Lung (tissue), 12 donors: ENCODE measurements around the gene KANK2. TPM values are rescaled to one million over a fixed set of nuclear protein-coding genes. Genes with fewer than 3 reads are reported as not detected.
A peak's percentile ranks its signal among the peaks of the same experiment; 100 is the strongest.

ENCODE experiments used
- ATAC-seq: fragments of 200-7000 bp; cut with Tn5 transposase; one replicate; pipeline ENCODE4 v1.9.1; 2020; ENCODE audit warnings: moderate number of reproducible peaks; ENCODE audit not compliant: insufficient read depth, low FRiP score
- DNase-seq, 3 donors: peaks; one replicate each; pipeline ENCODE4 v3.0.0-alpha.2; 2013 to 2017
- H3K27ac ChIP-seq, 2 donors: one replicate each; pipeline ENCODE4 v1.5.1; 2013; ENCODE audit warnings: mild to moderate bottlenecking in 2 of 2, moderate library complexity in 2 of 2, control low read depth in 1 of 2, inconsistent platforms in 1 of 2, low read depth in 1 of 2, low read length in 1 of 2
- H3K27me3 ChIP-seq, 3 donors: one replicate each; pipeline ENCODE4 v1.5.1; 2013; ENCODE audit warnings: low read length in 2 of 3; ENCODE audit not compliant: control insufficient read depth in 3 of 3, insufficient read depth in 3 of 3
- H3K36me3 ChIP-seq, 4 donors: one replicate each; pipeline ENCODE4 v1.5.1; 2013; ENCODE audit warnings: low read length in 4 of 4, mild to moderate bottlenecking in 1 of 4, moderate library complexity in 1 of 4; ENCODE audit not compliant: control insufficient read depth in 4 of 4, insufficient read depth in 4 of 4
- H3K4me1 ChIP-seq, 5 donors: one replicate each; pipeline ENCODE4 v1.5.1; 2013; ENCODE audit warnings: low read length in 5 of 5, mild to moderate bottlenecking in 2 of 5, moderate library complexity in 1 of 5; ENCODE audit not compliant: control insufficient read depth in 5 of 5, insufficient read depth in 5 of 5
- H3K4me3 ChIP-seq: one replicate; pipeline ENCODE4 v1.5.1; 2013; ENCODE audit warnings: mild to moderate bottlenecking, control low read depth, moderate library complexity
- H3K9ac ChIP-seq, 2 donors: one replicate each; pipeline ENCODE4 v1.5.1; 2013; ENCODE audit warnings: low read length in 2 of 2, control low read depth in 1 of 2; ENCODE audit not compliant: insufficient read depth in 1 of 2
- H3K9me3 ChIP-seq, 4 donors: one replicate each; pipeline ENCODE4 v1.5.1; 2013; ENCODE audit warnings: low read length in 3 of 4, mild to moderate bottlenecking in 1 of 4, moderate library complexity in 1 of 4; ENCODE audit not compliant: control insufficient read depth in 4 of 4, insufficient read depth in 3 of 4
- WGBS, 2 donors: extraction: QIAGEN DNeasy Blood & Tissue Kit; methylation state at CpG; one replicate each; pipeline ENCODE4 v1.1.7; 2013; 5-methylcytosine and 5-hydroxymethylcytosine counted together
- polyA plus RNA-seq, 2 donors: library from polyadenylated mRNA; stranded (reverse); fragments of 200-250 nt; gene quantifications; one replicate each; pipeline ENCODE4 v1.2.1, GENCODE V29; 2013
- total RNA-seq, 2 donors: library from RNA; depleted of rRNA in 1 of 2; stranded (reverse); fragments of >200 nt in 1 of 2; gene quantifications; one replicate each; pipeline ENCODE4 v1.2.1, GENCODE V29; 2014 to 2021
- TF ChIP-seq, protein P1 (sequence below): IDR thresholded peaks from 2 replicates; pipeline ENCODE4 v1.5.1; 2012; ENCODE audit warnings: mild to moderate bottlenecking; ENCODE audit errors: control extremely low read depth, extremely low read depth
- donor health status: control.
- donor health status: control.
- donor health status: Bipolar disorder and iron deficiency.
- donor health status: healthy.
- donor health status: DM: yes; HTN: yes; CAD: no.

KANK2 gene
- total and polyA plus RNA-seq, 4 donors = 90.1 to 164 (median 113) TPM

DNA sequence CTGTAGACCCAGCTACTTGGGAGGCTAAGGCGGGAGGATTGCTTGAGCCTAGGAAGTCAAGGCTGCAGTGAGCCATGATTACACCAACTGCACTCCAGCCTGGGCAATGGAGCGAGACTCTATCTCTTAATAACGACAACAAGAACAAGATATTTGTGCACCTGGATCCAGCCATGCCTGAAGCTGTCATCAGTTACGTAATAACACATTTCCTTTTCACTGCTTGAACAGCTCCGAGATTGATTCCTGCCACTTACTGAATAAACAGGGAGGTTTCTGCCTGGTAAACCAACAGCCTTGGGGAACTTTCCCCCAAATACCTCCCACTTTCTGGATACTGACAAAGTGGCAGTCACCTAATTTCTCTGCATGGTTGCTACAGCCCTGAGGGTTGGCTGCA, 5.4 kb downstream of the KANK2 start:
- Histone ChIP-seq H3K27me3 (no peaks in the 10 kb centered on the region), H3K9me3 (no peaks in the 10 kb centered on the region), H3K36me3 (peaks cover 0 to 56% (median 20%) of the 10 kb centered on the region in 4 donors), H3K9ac (no peak overlapping the region), H3K27ac (peak overlapping the region; percentile 47 to 82), H3K4me1 (peaks cover 0 to 34% (median 14%) of the 10 kb centered on the region in 5 donors), H3K4me3 (no peak overlapping the region)
- no peak for ATAC-seq
- WGBS, 2 donors = 66 to 72% methylated on average over 5 of the region's 5 CpGs
- TF ChIP-seq, protein P1, sequence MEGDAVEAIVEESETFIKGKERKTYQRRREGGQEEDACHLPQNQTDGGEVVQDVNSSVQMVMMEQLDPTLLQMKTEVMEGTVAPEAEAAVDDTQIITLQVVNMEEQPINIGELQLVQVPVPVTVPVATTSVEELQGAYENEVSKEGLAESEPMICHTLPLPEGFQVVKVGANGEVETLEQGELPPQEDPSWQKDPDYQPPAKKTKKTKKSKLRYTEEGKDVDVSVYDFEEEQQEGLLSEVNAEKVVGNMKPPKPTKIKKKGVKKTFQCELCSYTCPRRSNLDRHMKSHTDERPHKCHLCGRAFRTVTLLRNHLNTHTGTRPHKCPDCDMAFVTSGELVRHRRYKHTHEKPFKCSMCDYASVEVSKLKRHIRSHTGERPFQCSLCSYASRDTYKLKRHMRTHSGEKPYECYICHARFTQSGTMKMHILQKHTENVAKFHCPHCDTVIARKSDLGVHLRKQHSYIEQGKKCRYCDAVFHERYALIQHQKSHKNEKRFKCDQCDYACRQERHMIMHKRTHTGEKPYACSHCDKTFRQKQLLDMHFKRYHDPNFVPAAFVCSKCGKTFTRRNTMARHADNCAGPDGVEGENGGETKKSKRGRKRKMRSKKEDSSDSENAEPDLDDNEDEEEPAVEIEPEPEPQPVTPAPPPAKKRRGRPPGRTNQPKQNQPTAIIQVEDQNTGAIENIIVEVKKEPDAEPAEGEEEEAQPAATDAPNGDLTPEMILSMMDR = no peak
- DNase-seq = no peak

- 40 to 44% methylated on average over 8 of the region's 8 CpGs for WGBS, 2 donors
- peaks cover 2 to 56% (median 22%) of the 10 kb centered on the region in 4 donors for H3K36me3 ChIP-seq
Measured at GRCh38 chr19:11191273-11191755, 6.0 kb downstream of the KANK2 start.

DNA sequence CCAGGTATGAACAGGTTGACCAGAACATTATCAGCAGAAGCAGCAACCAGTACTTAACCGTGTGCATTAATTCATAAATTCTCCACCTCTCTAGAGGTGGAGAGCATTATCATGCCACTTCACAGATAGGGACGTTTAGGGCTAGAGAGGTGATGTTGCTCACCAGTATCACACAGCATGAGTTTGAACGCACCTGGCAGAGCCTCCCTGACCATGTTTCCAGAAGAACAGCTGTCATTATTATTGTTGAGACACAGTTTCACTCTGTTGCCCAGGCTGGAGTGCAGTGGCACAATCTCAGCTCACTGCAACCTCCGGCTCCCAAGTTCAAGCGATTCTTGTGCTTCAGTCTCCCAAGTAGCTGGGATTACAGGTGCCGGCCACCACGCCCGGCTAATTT, 6.8 kb downstream of the KANK2 start:
- no peak overlapping the region for H3K9ac ChIP-seq
- TF ChIP-seq, protein P1 = no peak
- H3K36me3 ChIP-seq = peaks cover 2 to 63% (median 24%) of the 10 kb centered on the region in 4 donors
- H3K9me3 ChIP-seq = no peaks in the 10 kb centered on the region
- DNase-seq = no peak
- peak overlapping the region; percentile 42 to 43 for H3K27ac ChIP-seq
- no peak for ATAC-seq
- H3K4me3 ChIP-seq = no peak overlapping the region
- peaks cover 0 to 32% (median 10%) of the 10 kb centered on the region in 5 donors for H3K4me1 ChIP-seq
- no peaks in the 10 kb centered on the region for H3K27me3 ChIP-seq
- WGBS, 2 donors = 78 to 92% methylated on average over 8 of the region's 8 CpGs

More at GRCh38 chr19:11191273-11191755, 6.0 kb downstream of the KANK2 start:
- DNase-seq (peak in 1 of 3 donors; percentile 35), ATAC-seq (peak; percentile 56)
- peaks cover 0 to 34% (median 14%) of the 10 kb centered on the region in 5 donors for H3K4me1 ChIP-seq
- no peaks in the 10 kb centered on the region for H3K9me3 ChIP-seq
- no peak overlapping the region for H3K9ac ChIP-seq
- no peaks in the 10 kb centered on the region for H3K27me3 ChIP-seq
- TF ChIP-seq, protein P1 = no peak
- H3K27ac ChIP-seq = peak overlapping the region; percentile 47 to 82
- H3K4me3 ChIP-seq = no peak overlapping the region

GRCh38 chr19:11187441-11187840, 9.9 kb downstream of the KANK2 start:
- ATAC-seq (no peak), DNase-seq (no peak)
- peaks cover 4 to 53% (median 25%) of the 10 kb centered on the region in 4 donors for H3K36me3 ChIP-seq
- no peak overlapping the region for H3K9ac ChIP-seq
- no peaks in the 10 kb centered on the region for H3K9me3 ChIP-seq
- H3K4me1 ChIP-seq = peaks cover 0 to 16% (median 7%) of the 10 kb centered on the region in 5 donors
- H3K4me3 ChIP-seq = no peak overlapping the region
- H3K27me3 ChIP-seq = no peaks in the 10 kb centered on the region
- TF ChIP-seq, protein P1 = no peak
- no peak overlapping the region for H3K27ac ChIP-seq
- 91 to 94% methylated on average over 9 of the region's 9 CpGs for WGBS, 2 donors
